HEK293 (cell line): ENCODE results near the gene IL16.

ENCODE experiments used
- CTCF ChIA-PET: fragments of 350-600 bp; formaldehyde crosslinking; extraction: SDS; loops from one replicate; lab custom pipeline; 2021; ENCODE audit warnings: antibody characterized with exemption; lab: Yijun Ruan, JAX
- POLR2A ChIA-PET: fragments of 300-600 bp; formaldehyde crosslinking; extraction: SDS; loops from one replicate; lab custom pipeline; 2020; ENCODE audit warnings: antibody characterized with exemption, inconsistent platforms; lab: Yijun Ruan, JAX
- H3K27ac ChIP-seq: fragments of 200-500 bp; sonication (Bioruptor generic); 2 replicates; pipeline ENCODE4 v1.5.1; 2014; ENCODE audit warnings: low read depth, low read length, control low read depth, inconsistent platforms; ENCODE audit errors: extremely low read depth
- H3K36me3 ChIP-seq, 2 experiments: fragments of 200-500 bp in 1 of 2; sonication (Bioruptor generic) in 1 of 2; 1 replicate in 1 of 2; 2 replicates in 1 of 2; pipeline ENCODE4 v1.5.1; 2014 to 2017; ENCODE audit warnings: inconsistent platforms in 2 of 2, low read length in 2 of 2; ENCODE audit not compliant: control insufficient read depth in 2 of 2, insufficient read depth in 1 of 2
- H3K4me1 ChIP-seq: fragments of 200-500 bp; sonication (Bioruptor generic); 2 replicates; pipeline ENCODE4 v1.5.1; 2014; ENCODE audit warnings: mild to moderate bottlenecking, low read length, inconsistent platforms; ENCODE audit not compliant: control insufficient read depth, insufficient read depth
- H3K4me3 ChIP-seq: 2 replicates; pipeline ENCODE4 v1.5.1; 2011; ENCODE audit warnings: low read depth, mild to moderate bottlenecking, control low read depth, low read length, moderate library complexity
- H3K9me3 ChIP-seq: fragments of 200-500 bp; sonication (Bioruptor generic); 2 replicates; pipeline ENCODE4 v1.5.1; 2014; ENCODE audit warnings: low read depth, low read length, inconsistent platforms; ENCODE audit not compliant: control insufficient read depth, insufficient read depth
- GFI1B ChIP-seq: fragments of 450-650 bp; formaldehyde crosslinking; IDR thresholded peaks from 2 replicates; pipeline ENCODE4 v1.5.1; 2016; ENCODE audit warnings: missing biosample characterization, missing genetic modification characterization
- GLI4 ChIP-seq: fragments of 450-650 bp; formaldehyde crosslinking; IDR thresholded peaks from 2 replicates; pipeline ENCODE4 v1.5.1; 2016; ENCODE audit warnings: missing biosample characterization, missing genetic modification characterization
- INSM2 ChIP-seq: fragments of 450-650 bp; formaldehyde crosslinking; IDR thresholded peaks from 2 replicates; pipeline ENCODE4 v1.5.1; 2016; ENCODE audit warnings: missing biosample characterization, missing genetic modification characterization
- MEIS1 ChIP-seq: sonication (generic); formaldehyde crosslinking; IDR thresholded peaks from 2 replicates; pipeline ENCODE4 v1.8.1; 2022; ENCODE audit warnings: missing genetic modification reagents, mild to moderate bottlenecking, borderline replicate concordance
- MZF1 ChIP-seq: fragments of 450-650 bp; formaldehyde crosslinking; IDR thresholded peaks from 2 replicates; pipeline ENCODE4 v1.5.1; 2017; ENCODE audit warnings: missing biosample characterization, missing genetic modification characterization, borderline replicate concordance
- PRDM4 ChIP-seq: fragments of 450-650 bp; formaldehyde crosslinking; IDR thresholded peaks from 2 replicates; pipeline ENCODE4 v1.5.1; 2017; ENCODE audit warnings: missing biosample characterization, missing genetic modification characterization
- SCRT2 ChIP-seq: fragments of 450-650 bp; formaldehyde crosslinking; IDR thresholded peaks from 2 replicates; pipeline ENCODE4 v1.5.1; 2016; ENCODE audit warnings: missing biosample characterization, missing genetic modification characterization
- ZFP3 ChIP-seq: fragments of 450-650 bp; formaldehyde crosslinking; IDR thresholded peaks from 2 replicates; pipeline ENCODE4 v1.5.1; 2016; ENCODE audit warnings: low read depth, missing biosample characterization, missing genetic modification characterization
- ZFP37 ChIP-seq: fragments of 450-650 bp; formaldehyde crosslinking; IDR thresholded peaks from 2 replicates; pipeline ENCODE4 v1.5.1; 2016; ENCODE audit warnings: missing biosample characterization, missing genetic modification characterization
- ZNF184 ChIP-seq: fragments of 450-650 bp; IDR thresholded peaks from 2 replicates; pipeline ENCODE4 v1.5.1; 2018; ENCODE audit warnings: missing biosample characterization, mild to moderate bottlenecking, missing genetic modification characterization
- ZNF221 ChIP-seq: fragments of 450-650 bp; formaldehyde crosslinking; IDR thresholded peaks from 2 replicates; pipeline ENCODE4 v1.5.1; 2017; ENCODE audit warnings: missing biosample characterization, missing genetic modification characterization, borderline replicate concordance
- ZNF23 ChIP-seq: fragments of 450-650 bp; formaldehyde crosslinking; IDR thresholded peaks from 2 replicates; pipeline ENCODE4 v1.5.1; 2016; ENCODE audit warnings: missing biosample characterization, missing genetic modification characterization, borderline replicate concordance
- ZNF248 ChIP-seq: fragments of 450-650 bp; formaldehyde crosslinking; IDR thresholded peaks from 2 replicates; pipeline ENCODE4 v1.5.1; 2017; ENCODE audit warnings: missing biosample characterization, missing genetic modification characterization
- ZNF274 ChIP-seq, 2 experiments: fragments of 200-500 bp in 1 of 2; fragments of 450-650 bp in 1 of 2; sonication (Bioruptor generic) in 1 of 2; formaldehyde crosslinking in 1 of 2; IDR thresholded peaks; 2 replicates each; pipeline versions ENCODE4 v1.5.1 to v1.6.1; 2014 to 2016; ENCODE audit warnings: borderline replicate concordance in 1 of 2, inconsistent platforms in 1 of 2, low read length in 1 of 2, missing biosample characterization in 1 of 2, missing genetic modification characterization in 1 of 2
- ZNF37A ChIP-seq: fragments of 450-650 bp; IDR thresholded peaks from 2 replicates; pipeline ENCODE4 v1.5.1; 2018; ENCODE audit warnings: missing biosample characterization, missing genetic modification characterization
- ZNF426 ChIP-seq: fragments of 450-650 bp; formaldehyde crosslinking; IDR thresholded peaks from 2 replicates; pipeline ENCODE4 v1.5.1; 2017; ENCODE audit warnings: missing biosample characterization, missing genetic modification characterization, mild to moderate bottlenecking, inconsistent platforms, moderate library complexity
- ZNF560 ChIP-seq: fragments of 450-650 bp; formaldehyde crosslinking; IDR thresholded peaks from 2 replicates; pipeline ENCODE4 v1.5.1; 2017; ENCODE audit warnings: missing biosample characterization, missing genetic modification characterization, borderline replicate concordance
- ZNF596 ChIP-seq: fragments of 450-650 bp; IDR thresholded peaks from 2 replicates; pipeline ENCODE4 v1.5.0; 2018; ENCODE audit warnings: missing biosample characterization, mild to moderate bottlenecking, missing genetic modification characterization, moderate library complexity
- ZNF639 ChIP-seq: fragments of 450-650 bp; formaldehyde crosslinking; IDR thresholded peaks from 2 replicates; pipeline ENCODE4 v1.5.1; 2016; ENCODE audit warnings: missing biosample characterization, missing genetic modification characterization
- ZNF654 ChIP-seq: fragments of 450-650 bp; formaldehyde crosslinking; IDR thresholded peaks from 2 replicates; pipeline ENCODE4 v1.5.1; 2016; ENCODE audit warnings: low read depth, missing biosample characterization, missing genetic modification characterization
- ZNF670 ChIP-seq: fragments of 450-650 bp; formaldehyde crosslinking; IDR thresholded peaks from 2 replicates; pipeline ENCODE4 v1.5.1; 2016; ENCODE audit warnings: missing biosample characterization, missing genetic modification characterization, low read depth
- ZNF701 ChIP-seq: fragments of 450-650 bp; formaldehyde crosslinking; IDR thresholded peaks from 2 replicates; pipeline ENCODE4 v1.5.1; 2016; ENCODE audit warnings: missing biosample characterization, missing genetic modification characterization
- ZNF785 ChIP-seq: fragments of 450-650 bp; formaldehyde crosslinking; IDR thresholded peaks from 2 replicates; pipeline ENCODE4 v1.5.1; 2016; ENCODE audit warnings: missing biosample characterization, missing genetic modification characterization

IL16 gene

GRCh38 chr15:81265944-81266775, 69.5 kb downstream of the IL16 start (continued):
- TF ChIP-seq ZNF23 (no peak), ZFP37 (no peak), ZNF596 (no peak), ZNF221 (tag by site-specific recombination) (no peak), ZNF654 (tag by site-specific recombination) (peak; percentile 84), PRDM4 (peak; percentile 76; the same call in 1 of the 2 replicates), ZNF560 (tag by site-specific recombination) (no peak)
- TF ChIP-seq, all 188 proteins: peak for 14

- no peak for TF ChIP-seq ZNF785 (tag by site-specific recombination)
- TF ChIP-seq GLI4 (tag by site-specific recombination): no peak
- no peak for TF ChIP-seq SCRT2 (tag by site-specific recombination)
- no peak for TF ChIP-seq MEIS1 (CRISPR knock-in tag)
- TF ChIP-seq ZNF670 (tag by site-specific recombination): no peak
- no peak for TF ChIP-seq ZNF274 (IDR thresholded peaks at IDR 0.05; ENCODE audit: low read length)
- no peak for TF ChIP-seq ZNF274 (tag by site-specific recombination; IDR thresholded peaks at IDR 0.05; ENCODE audit: borderline replicate concordance)
- TF ChIP-seq GFI1B (tag by site-specific recombination): no peak
- TF ChIP-seq ZNF184 (tag by site-specific recombination): no peak
- TF ChIP-seq ZNF37A (tag by site-specific recombination): no peak
- TF ChIP-seq ZNF701 (tag by site-specific recombination): no peak
- no peak for TF ChIP-seq MZF1 (tag by site-specific recombination)
- no peak for TF ChIP-seq ZFP3 (tag by site-specific recombination)
- TF ChIP-seq ZNF639 (tag by site-specific recombination): no peak
- no peak for TF ChIP-seq ZNF248 (tag by site-specific recombination)
- no peak for TF ChIP-seq INSM2
- TF ChIP-seq ZNF426 (tag by site-specific recombination): no peak
- Histone ChIP-seq H3K9me3 (no peaks in the 10 kb centered on the region), H3K4me1 (no peaks in the 10 kb centered on the region), H3K36me3 (no peaks in the 10 kb centered on the region), H3K4me3 (no peak overlapping the region), H3K27ac (no peak overlapping the region)
- POLR2A ChIA-PET: no interaction called here
- CTCF ChIA-PET: interaction anchor here (0.5 to 13.7 kb wide), 12 partner anchors 12 to 608 kb away, joined by 3 to 530 read pairs (median 8); no protein-coding TSS in a partner anchor
These were observed 71.7 kb downstream of the IL16 start for GRCh38 chr15:81268340-81268739.
